DOHH2 (cell line): Measurements from ENCODE around the gene C16orf96.

ENCODE experiments used
- H3F3A ChIP-seq: fragments of 200-600 bp; sonication (generic), shearing (Covaris generic); 2 replicates; pipeline ENCODE4 v1.6.0; 2016; ENCODE audit warnings: antibody characterized with exemption, mild to moderate bottlenecking; ENCODE audit not compliant: control insufficient read depth, insufficient read depth
- H3K27ac ChIP-seq: fragments of 200-600 bp; sonication (generic); 2 replicates; pipeline ENCODE4 v1.5.1; 2014; ENCODE audit warnings: low read depth, mild to moderate bottlenecking, low read length, moderate library complexity
- H3K27me3 ChIP-seq: fragments of 200-600 bp; sonication (generic); 2 replicates; pipeline ENCODE4 v1.6.1; 2014; ENCODE audit warnings: mild to moderate bottlenecking, low read length, mixed read lengths; ENCODE audit not compliant: control insufficient read depth
- H3K36me3 ChIP-seq: fragments of 200-600 bp; sonication (generic); 2 replicates; pipeline ENCODE4 v1.6.1; 2014; ENCODE audit warnings: mild to moderate bottlenecking, low read length, moderate library complexity, mixed read lengths; ENCODE audit not compliant: control insufficient read depth
- H3K4me1 ChIP-seq: fragments of 200-600 bp; sonication (generic); 2 replicates; pipeline ENCODE4 v1.6.1; 2014; ENCODE audit warnings: mild to moderate bottlenecking, low read length, mixed read lengths; ENCODE audit not compliant: control insufficient read depth
- H3K4me2 ChIP-seq: fragments of 200-600 bp; sonication (generic); 2 replicates; pipeline ENCODE4 v1.6.0; 2014; ENCODE audit warnings: mild to moderate bottlenecking, low read length, moderate library complexity
- H3K4me3 ChIP-seq: fragments of 200-600 bp; sonication (generic); 2 replicates; pipeline ENCODE4 v1.5.1; 2014; ENCODE audit warnings: mild to moderate bottlenecking, low read length, mixed read lengths
- H3K79me2 ChIP-seq: fragments of 200-600 bp; sonication (generic); 2 replicates; pipeline ENCODE4 v1.6.1; 2014; ENCODE audit warnings: mild to moderate bottlenecking, low read length, mixed read lengths; ENCODE audit not compliant: control insufficient read depth
- H3K9me2 ChIP-seq: fragments of 200-600 bp; sonication (generic); replicated peaks from 2 replicates; pipeline ENCODE4 v1.6.1; 2014; ENCODE audit warnings: mild to moderate bottlenecking, low read length, mixed read lengths; ENCODE audit not compliant: control insufficient read depth
- H3K9me3 ChIP-seq: fragments of 200-600 bp; sonication (generic); 2 replicates; pipeline ENCODE4 v1.6.1; 2014; ENCODE audit warnings: antibody characterized with exemption, low read length, mixed read lengths; ENCODE audit not compliant: control insufficient read depth, insufficient read depth
- H4K20me1 ChIP-seq: fragments of 200-600 bp; sonication (generic); 2 replicates; pipeline ENCODE4 v1.6.0; 2014; ENCODE audit warnings: low read depth, mild to moderate bottlenecking, antibody characterized with exemption, low read length, moderate library complexity; ENCODE audit not compliant: control insufficient read depth, insufficient read depth
- CTCF ChIP-seq: fragments of 200-600 bp; sonication (generic); IDR thresholded peaks from one replicate; pipeline ENCODE4 v1.5.1; 2014; ENCODE audit warnings: antibody characterized with exemption, mild to moderate bottlenecking, low read depth, low read length; ENCODE audit not compliant: poor library complexity, severe bottlenecking
- EZH2phosphoT487 ChIP-seq: fragments of 200-600 bp; sonication (generic); IDR thresholded peaks from 2 replicates; pipeline ENCODE4 v1.6.1; 2017; ENCODE audit warnings: borderline replicate concordance, mild to moderate bottlenecking, antibody characterized with exemption, low read length, moderate library complexity, mixed read lengths

Gene C16orf96

GRCh38 chr16:4538350-4539235, 17.5 kb upstream of the C16orf96 start, which contains the start of gene CDIP1:
CDIP1 (minus strand) TSS chr16:4538773; CDS start chr16:4514130, 24,643 bp downstream.
- Histone ChIP-seq H3K9me3 (peaks cover 14% of the 10 kb centered on the region), H3F3A (no peaks in the 10 kb centered on the region), H3K4me3 (peak within 1 kb of the TSS; percentile 73), H4K20me1 (no peaks in the 10 kb centered on the region), H3K36me3 (no peaks in the 10 kb centered on the region), H3K27me3 (peaks cover 32% of the 10 kb centered on the region), H3K4me1 (peaks cover 8% of the 10 kb centered on the region), H3K79me2 (no peaks in the 10 kb centered on the region), H3K27ac (no peak within 1 kb of the TSS), H3K9me2 (no peaks in the 10 kb centered on the region), H3K4me2 (peak within 1 kb of the TSS; percentile 75)
- no peak for TF ChIP-seq EZH2phosphoT487
- no peak for TF ChIP-seq CTCF

- no peaks in the 10 kb centered on the region for H3K36me3 ChIP-seq
- H3K27ac ChIP-seq = no peak overlapping the region
- no peaks in the 10 kb centered on the region for H3K79me2 ChIP-seq
- no peak overlapping the region for H3K4me3 ChIP-seq
- H3K4me1 ChIP-seq = peaks cover 13% of the 10 kb centered on the region
- H3K4me2 ChIP-seq = no peak overlapping the region
- H3K9me2 ChIP-seq = no peaks in the 10 kb centered on the region
- TF ChIP-seq CTCF (no peak), EZH2phosphoT487 (no peak)
- H3K27me3 ChIP-seq = peaks cover 32% of the 10 kb centered on the region
- H3F3A ChIP-seq = no peaks in the 10 kb centered on the region
- peaks cover 14% of the 10 kb centered on the region for H3K9me3 ChIP-seq
- no peaks in the 10 kb centered on the region for H4K20me1 ChIP-seq
Measured at GRCh38 chr16:4539716-4540284, 16.3 kb upstream of the C16orf96 start.

DNA sequence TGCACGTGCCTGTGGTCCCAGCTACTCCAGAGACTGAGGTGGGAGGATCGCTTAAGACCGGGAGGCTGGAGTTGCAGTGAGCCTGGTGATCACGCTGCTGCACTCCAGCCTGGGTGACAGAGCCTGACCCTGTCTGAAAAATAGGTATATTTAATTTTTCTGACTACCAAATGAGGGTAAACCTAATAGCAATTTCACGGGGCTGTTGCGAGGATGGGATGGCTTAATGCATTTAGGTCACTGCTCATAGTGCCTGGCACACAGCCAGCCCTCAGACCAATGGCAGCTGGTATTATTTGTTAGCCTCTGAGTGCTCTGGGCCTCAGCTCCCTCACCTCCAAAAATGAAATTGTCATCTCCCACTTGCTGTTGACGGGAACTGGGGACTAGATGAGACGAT, 11.7 kb upstream of the C16orf96 start:
- Histone ChIP-seq H4K20me1 (no peaks in the 10 kb centered on the region), H3K4me1 (peaks cover 14% of the 10 kb centered on the region), H3K9me2 (no peaks in the 10 kb centered on the region), H3K27ac (no peak overlapping the region), H3K4me3 (no peak overlapping the region), H3F3A (no peaks in the 10 kb centered on the region), H3K27me3 (peaks cover 7% of the 10 kb centered on the region), H3K9me3 (peaks cover 7% of the 10 kb centered on the region), H3K4me2 (no peak overlapping the region), H3K36me3 (no peaks in the 10 kb centered on the region), H3K79me2 (no peaks in the 10 kb centered on the region)
- TF ChIP-seq EZH2phosphoT487 = no peak
- TF ChIP-seq CTCF = no peak
